Stimulated activated CD8-positive, alpha-beta memory T cell treated with anti-CD3 and anti-CD28 coated beads, Interleukin-15, amount 100 ng/mL, for 4 hours (primary cell): ENCODE data around the gene IGF2R.
"Not testable (repeated sequence)": the region's sequence is repeated elsewhere in the genome, so short reads cannot be mapped to it uniquely, and the experiment has no call there.

Source experiments
- DNase-seq, 2 donors: peaks; one replicate each; pipeline ENCODE4 v3.0.0-alpha.2; 2020; ENCODE audit warnings: low read depth in 2 of 2

Gene IGF2R

DNA sequence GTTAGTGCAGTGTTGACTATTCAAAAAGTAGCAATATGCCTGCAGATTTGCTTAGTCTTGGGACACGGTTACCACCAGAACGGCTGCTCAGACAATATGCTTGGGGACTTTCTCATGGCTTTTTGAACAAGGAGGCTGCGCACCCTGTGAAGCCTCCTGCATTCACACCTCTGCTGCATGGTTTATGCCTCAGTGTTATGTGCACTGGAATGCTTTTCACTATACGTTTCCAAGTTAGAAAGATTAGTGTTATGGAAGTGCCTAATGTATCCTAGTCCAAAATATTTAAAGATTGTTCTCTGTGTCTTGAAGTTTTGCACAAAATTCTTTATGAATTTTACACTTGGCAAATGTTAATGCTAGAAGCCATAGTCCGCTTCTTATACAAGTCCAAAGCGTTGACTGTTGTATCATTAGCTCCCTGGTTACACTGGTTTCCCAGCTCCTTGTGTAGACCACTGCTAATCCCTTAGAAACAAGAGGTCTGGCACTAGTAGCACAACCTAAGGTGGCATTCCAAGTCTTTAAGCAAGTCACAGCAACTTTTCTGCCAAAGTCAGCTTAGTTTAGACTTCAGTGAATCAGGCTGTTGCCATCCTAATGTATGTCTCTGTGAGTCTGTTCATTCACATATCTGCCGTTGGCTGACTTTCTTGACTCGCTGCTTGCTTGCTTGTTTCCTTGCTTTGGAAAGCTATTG lies 126.4 kb downstream of the IGF2R start:
- DNase-seq, result no peak

DNA sequence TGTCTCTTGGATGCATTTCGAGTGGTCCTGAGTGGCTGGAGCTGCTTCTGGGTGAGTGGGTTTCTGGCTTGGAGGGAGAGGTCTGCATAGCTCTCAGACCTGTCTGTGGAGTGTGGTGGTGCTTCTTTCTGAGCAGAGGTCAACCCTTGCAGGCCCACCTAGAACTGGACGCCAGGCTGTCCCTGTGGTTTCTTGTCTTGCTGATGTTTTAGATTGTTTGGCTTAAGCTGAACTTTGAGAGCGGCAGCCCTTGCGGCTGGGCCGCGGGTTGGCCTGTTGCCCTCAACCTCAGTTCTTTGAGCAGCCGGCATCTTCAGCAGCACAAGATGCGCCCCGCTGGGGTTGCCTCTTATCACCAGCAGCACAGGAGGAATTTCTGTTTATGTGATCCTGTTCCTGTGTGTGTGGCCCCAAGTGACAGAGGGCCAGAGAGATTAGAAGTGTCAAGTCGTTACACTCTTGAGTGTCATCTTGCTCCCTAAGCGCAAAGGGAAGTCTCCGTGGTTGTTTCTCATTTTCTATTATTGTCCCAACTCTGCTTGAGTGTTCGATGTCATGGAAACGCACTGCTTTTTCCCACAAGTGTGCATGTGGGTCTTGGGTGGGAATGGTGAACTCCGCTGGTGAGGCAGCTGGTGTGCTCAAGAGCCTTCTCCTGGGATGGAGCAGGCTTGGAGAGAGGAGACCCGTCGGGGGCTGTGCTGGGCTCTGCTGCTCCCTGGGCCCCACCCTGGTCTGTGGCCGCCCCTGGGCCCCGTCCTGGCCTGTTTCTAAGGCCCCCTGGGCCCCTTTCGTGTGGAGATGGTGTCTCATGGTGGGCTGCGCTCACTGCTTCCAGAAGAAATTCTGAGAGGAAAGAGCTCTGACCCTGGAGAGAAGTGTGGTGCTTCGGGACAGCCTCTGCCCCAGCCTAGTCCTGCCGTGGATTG lies 132.7 kb downstream of the IGF2R start:
- DNase-seq, result no peak

- no peak for DNase-seq
These were observed 133.5 kb downstream of the IGF2R start for GRCh38 chr6:160102399-160102798.

DNA sequence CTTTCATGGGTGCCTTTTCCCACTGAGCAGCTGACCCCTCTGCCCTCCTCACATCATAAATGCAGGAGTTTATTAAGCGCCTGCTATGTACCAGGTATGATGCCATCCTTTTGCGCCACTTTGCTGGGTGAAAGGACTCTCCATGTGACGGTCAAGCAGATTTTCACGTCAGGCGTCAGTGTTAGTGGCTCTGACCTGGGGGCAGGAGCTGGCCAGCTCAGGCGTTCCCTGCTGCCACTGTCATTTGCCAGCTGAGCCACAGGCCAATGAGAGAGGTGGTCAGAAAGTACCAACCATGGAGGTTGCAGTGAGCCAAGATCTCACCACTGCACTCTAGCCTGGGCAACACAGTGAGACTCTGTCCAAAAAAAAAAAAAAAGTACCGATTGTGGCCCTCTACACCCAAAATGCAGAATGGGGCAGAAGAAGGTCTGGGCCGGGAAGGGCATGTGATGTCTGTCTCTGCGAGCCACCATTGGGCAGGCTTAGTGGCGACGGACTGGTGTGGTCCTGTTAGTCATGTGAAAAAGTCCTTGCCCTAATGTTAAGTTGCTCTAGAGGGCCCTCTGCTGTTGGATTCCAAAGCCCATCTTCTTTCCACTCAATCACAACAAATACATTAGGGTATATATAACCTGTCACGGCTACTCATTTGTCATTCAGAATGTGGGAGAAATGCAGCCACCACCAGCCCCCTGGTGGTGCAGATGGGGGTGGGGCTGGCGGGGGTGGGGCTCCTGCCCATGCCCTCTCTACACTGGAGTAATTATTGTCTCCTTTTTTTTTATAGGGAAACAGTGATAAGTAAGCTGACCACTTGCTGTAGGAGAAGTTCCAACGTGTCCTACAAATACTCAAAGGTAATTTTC lies 134.3 kb downstream of the IGF2R start:
- DNase-seq, result no peak

- no peak for DNase-seq
These were observed 134.9 kb downstream of the IGF2R start for GRCh38 chr6:160103825-160104100.

GRCh38 chr6:160104821-160105517 lies 136.1 kb downstream of the IGF2R start:
- DNase-seq, result no peak

GRCh38 chr6:160106010-160106409 lies 137.1 kb downstream of the IGF2R start:
- no peak for DNase-seq

DNA sequence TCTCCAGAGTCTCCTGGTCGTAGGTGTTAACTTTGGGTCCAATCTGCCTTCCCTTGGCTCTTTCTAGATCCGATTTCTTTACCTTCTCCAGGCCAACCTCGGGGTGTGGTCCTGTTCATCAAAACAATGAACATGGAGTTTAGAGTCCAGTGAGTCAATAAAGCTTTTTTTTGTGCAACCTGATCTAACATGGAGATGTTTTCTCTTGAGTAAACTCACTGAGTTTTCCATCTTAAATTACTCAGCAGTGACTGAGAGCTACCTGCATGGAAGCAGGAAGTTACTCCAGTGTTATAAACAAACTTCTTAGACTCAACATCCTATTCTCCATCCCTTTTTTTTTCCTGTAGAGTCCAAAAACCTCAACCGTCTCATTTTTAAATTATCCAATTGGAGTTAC lies 137.8 kb downstream of the IGF2R start:
- DNase-seq, result no peak

GRCh38 chr6:160108077-160108476 lies 139.2 kb downstream of the IGF2R start:
- no peak for DNase-seq

GRCh38 chr6:160110586-160111123 lies 141.8 kb downstream of the IGF2R start:
- no peak for DNase-seq

GRCh38 chr6:160111806-160112205 lies 142.9 kb downstream of the IGF2R start:
- no peak for DNase-seq

- DNase-seq, result no peak
These were observed 143.9 kb downstream of the IGF2R start for GRCh38 chr6:160112628-160113299.

DNA sequence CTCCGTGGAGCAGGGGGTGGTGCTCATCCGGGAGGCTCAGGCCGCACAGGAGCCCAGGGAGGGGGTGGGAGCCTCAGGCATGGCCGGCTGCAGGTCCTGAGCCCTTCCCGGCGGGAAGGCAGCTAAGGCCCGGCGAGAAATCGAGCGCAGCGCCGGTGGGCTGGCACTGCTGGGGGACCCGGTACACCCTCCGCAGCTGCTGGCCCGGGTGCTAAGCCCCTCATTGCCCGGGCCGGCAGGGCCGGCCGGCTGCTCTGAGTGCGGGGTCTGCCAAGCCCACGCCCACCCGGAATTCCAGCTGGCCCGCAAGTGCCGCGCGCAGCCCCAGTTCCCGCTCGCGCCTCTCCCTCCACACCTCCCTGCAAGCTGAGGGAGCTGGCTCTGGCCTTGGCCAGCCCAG lies 145.7 kb downstream of the IGF2R start:
- DNase-seq, result not testable (repeated sequence)

DNA sequence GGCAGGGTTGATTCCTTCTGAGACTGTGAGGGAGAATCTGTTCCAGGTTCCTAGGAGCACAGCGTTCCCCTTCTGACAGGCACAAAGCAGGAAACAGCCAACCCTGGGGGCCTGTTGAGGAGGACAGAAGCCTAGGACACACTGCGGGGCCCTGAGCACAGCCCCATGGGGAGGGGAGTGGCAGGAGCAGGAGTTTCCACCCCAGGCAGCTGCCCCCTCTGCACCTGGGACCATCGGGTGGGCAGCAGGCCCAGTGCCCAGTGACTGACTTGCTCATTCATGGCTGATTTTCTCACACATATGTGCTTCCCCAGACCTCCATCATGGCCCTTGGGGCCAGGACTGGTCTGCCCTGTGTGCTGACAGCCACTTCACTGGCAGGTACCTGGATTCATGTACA lies 146.5 kb downstream of the IGF2R start:
- DNase-seq, result no peak

DNA sequence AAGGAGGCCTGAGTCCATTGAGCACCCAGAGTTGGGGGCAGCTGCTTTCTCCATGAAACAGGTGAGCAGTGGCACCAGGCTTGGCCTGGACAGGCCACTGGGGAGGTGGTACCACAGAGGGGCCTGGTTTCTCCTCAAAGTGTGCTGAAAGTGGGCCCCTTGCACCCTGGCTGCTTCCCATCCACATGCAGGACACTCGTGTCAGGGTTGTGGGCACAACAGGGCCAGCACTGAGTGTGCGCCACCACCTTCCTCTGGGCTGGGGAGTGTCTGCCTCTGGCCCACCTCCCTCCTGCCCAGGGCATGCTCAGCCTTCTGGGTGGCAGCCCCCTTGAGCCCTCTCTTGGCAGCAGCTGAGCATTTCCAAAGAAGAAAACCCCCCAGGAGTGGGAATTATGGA lies 147.5 kb downstream of the IGF2R start:
- no peak for DNase-seq

- DNase-seq, result no peak
These were observed 148.3 kb downstream of the IGF2R start for GRCh38 chr6:160117137-160117536.

DNA sequence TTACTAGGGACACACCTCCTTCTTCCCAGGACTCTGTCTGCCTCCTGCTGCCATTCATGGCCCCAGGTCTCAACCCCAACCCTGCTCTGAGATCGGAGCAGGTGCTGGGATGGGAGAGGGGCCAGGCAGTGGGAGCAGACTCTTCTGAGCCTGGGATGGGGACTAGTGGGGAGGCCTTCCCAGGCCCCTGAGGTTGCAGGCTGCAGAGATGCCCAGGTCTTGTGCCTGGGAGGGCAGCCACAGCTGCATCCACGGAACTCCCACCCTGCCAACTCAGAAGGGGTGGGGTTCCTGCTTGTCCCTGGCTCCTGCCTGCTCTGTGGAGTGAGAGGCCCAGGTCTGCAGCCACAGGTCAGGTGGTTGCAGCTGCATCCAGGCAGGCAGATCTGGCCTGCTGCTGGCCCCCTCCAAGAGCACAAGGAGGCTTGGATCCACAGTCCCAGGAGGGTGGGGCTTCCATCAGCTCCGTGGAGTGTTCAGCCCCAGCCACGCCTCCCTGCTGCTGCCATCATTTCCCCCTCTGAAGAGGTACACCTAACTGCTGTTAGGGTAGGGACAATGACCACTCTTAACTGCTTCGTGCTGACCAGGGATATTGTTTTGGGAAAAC lies 149.8 kb downstream of the IGF2R start:
- DNase-seq, result no peak

GRCh38 chr6:160120087-160120486 lies 151.2 kb downstream of the IGF2R start:
- DNase-seq, result no peak

DNA sequence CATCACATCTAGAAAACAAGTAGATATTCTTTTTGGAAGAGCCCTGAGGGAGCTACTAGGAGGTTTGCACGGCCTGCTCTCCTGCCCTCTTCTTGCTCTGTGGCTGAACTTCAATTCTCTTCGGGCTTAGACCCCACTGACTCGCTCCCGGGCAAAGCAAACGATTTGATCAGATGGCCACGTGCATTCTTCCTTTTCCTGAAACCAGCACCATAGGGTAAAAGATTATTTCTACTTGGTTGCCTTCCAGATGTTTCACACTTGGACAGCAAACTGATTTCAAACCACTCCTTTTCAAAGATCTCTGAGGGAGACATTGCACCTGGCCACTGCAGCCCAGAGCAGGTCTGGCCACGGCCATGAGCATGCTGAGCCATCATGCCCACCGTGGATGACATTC lies 152.7 kb downstream of the IGF2R start, which contains the start of gene SLC22A1:
SLC22A1 (plus strand) TSS at position 258 of the 400 bp plus-strand sequence; CDS start at position 379, 121 bp downstream.
- no peak for DNase-seq

- no peak for DNase-seq
These were observed 153.1 kb downstream of the IGF2R start for GRCh38 chr6:160121981-160122380.
